Measurements from ENCODE around the gene SLC39A11.

SLC39A11 gene

DNA sequence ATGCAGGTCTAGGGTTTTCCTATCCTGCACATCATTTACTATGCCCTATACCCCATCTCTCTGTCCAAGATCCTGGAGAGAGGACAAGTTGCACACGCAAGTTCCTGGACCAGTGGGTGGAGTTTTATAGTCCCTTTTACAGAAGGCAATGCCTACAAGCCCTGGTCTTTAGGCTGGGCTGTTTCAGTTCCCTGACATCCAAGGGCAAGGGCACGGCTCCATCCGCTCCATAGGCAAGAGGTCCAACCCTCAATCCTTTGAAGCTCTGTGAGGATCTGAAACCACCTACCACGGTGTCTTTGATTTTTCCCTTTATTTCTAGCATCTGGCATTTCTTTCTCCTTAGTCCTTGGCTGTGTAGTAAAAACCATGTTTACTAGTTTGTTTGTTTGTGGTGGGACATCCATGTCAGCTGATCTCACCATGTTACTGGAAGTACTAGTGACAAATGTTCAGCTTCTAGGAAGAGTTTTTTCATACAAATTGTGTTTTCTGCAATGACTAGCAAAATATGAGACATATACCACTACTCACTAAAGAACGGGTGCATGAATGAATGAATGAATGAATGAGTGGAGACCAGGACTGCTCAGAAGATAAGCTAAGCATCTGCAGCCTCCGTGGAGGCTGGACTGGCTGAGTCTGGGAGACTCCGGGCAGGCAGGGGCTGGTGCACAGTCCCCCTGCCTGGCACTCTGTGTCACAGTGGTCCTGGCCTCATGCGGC, 359.4 kb downstream of the SLC39A11 start:
- TF ChIP-seq CEBPB (IDR thresholded peaks at IDR 0.05): no peak
- no peak for TF ChIP-seq ZBTB7A (IDR thresholded peaks at IDR 0.05; ENCODE audit: low read depth)
- no peak for TF ChIP-seq TEAD4 (IDR thresholded peaks at IDR 0.05)
- TF ChIP-seq, protein P1, sequence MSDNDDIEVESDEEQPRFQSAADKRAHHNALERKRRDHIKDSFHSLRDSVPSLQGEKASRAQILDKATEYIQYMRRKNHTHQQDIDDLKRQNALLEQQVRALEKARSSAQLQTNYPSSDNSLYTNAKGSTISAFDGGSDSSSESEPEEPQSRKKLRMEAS (IDR thresholded peaks at IDR 0.05): no peak
- no peak for TF ChIP-seq YY1 (IDR thresholded peaks at IDR 0.05; ENCODE audit: low read depth)
- no peak for TF ChIP-seq TCF12 (IDR thresholded peaks at IDR 0.05; ENCODE audit: low read depth)
- TF ChIP-seq RAD21 (IDR thresholded peaks at IDR 0.05; ENCODE audit: low read depth): no peak
- TF ChIP-seq EGR1 (IDR thresholded peaks at IDR 0.05): no peak
- TF ChIP-seq FOXM1 (IDR thresholded peaks at IDR 0.05; ENCODE audit: borderline replicate concordance, low read depth): no peak

DNA sequence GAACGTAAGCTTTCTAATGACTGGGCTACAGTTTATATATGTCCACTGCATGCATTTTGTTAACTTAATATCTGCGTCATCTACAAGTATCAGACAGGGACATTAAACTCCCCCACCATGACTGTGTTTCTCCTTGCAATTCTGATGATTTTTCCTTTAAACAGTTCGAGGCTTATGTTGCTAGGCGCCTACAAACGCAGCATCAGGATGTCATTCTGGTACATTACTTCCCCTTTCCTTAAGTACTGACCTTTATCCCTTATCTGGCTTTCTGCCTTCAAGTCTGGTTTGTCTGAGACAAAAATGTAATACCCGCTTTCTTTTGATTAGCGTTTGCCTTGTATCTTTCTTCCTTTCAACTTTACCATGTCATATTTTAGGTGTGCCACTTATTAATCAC, 362.4 kb downstream of the SLC39A11 start:
- TF ChIP-seq ZBTB7A (IDR thresholded peaks at IDR 0.05; ENCODE audit: low read depth) (no peak), TCF12 (IDR thresholded peaks at IDR 0.05; ENCODE audit: low read depth) (no peak), CREB1 (IDR thresholded peaks at IDR 0.05; ENCODE audit: low read depth) (no peak), CEBPB (IDR thresholded peaks at IDR 0.05) (no peak), TEAD4 (IDR thresholded peaks at IDR 0.05) (no peak), FOXM1 (IDR thresholded peaks at IDR 0.05; ENCODE audit: borderline replicate concordance, low read depth) (no peak), EP300 (IDR thresholded peaks at IDR 0.05; ENCODE audit: borderline replicate concordance) (no peak), YY1 (IDR thresholded peaks at IDR 0.05; ENCODE audit: low read depth) (no peak), NFIC (IDR thresholded peaks at IDR 0.05) (no peak), RAD21 (IDR thresholded peaks at IDR 0.05; ENCODE audit: low read depth) (no peak), TAF1 (IDR thresholded peaks at IDR 0.05; ENCODE audit: low read depth) (no peak), EGR1 (IDR thresholded peaks at IDR 0.05) (no peak)
- TF ChIP-seq, protein P1 (IDR thresholded peaks at IDR 0.05): no peak
- TF ChIP-seq, protein P2, sequence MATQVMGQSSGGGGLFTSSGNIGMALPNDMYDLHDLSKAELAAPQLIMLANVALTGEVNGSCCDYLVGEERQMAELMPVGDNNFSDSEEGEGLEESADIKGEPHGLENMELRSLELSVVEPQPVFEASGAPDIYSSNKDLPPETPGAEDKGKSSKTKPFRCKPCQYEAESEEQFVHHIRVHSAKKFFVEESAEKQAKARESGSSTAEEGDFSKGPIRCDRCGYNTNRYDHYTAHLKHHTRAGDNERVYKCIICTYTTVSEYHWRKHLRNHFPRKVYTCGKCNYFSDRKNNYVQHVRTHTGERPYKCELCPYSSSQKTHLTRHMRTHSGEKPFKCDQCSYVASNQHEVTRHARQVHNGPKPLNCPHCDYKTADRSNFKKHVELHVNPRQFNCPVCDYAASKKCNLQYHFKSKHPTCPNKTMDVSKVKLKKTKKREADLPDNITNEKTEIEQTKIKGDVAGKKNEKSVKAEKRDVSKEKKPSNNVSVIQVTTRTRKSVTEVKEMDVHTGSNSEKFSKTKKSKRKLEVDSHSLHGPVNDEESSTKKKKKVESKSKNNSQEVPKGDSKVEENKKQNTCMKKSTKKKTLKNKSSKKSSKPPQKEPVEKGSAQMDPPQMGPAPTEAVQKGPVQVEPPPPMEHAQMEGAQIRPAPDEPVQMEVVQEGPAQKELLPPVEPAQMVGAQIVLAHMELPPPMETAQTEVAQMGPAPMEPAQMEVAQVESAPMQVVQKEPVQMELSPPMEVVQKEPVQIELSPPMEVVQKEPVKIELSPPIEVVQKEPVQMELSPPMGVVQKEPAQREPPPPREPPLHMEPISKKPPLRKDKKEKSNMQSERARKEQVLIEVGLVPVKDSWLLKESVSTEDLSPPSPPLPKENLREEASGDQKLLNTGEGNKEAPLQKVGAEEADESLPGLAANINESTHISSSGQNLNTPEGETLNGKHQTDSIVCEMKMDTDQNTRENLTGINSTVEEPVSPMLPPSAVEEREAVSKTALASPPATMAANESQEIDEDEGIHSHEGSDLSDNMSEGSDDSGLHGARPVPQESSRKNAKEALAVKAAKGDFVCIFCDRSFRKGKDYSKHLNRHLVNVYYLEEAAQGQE (IDR thresholded peaks at IDR 0.05; ENCODE audit: low read depth): no peak
- TF ChIP-seq, protein P3, sequence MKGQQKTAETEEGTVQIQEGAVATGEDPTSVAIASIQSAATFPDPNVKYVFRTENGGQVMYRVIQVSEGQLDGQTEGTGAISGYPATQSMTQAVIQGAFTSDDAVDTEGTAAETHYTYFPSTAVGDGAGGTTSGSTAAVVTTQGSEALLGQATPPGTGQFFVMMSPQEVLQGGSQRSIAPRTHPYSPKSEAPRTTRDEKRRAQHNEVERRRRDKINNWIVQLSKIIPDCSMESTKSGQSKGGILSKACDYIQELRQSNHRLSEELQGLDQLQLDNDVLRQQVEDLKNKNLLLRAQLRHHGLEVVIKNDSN (IDR thresholded peaks at IDR 0.05): no peak

DNA sequence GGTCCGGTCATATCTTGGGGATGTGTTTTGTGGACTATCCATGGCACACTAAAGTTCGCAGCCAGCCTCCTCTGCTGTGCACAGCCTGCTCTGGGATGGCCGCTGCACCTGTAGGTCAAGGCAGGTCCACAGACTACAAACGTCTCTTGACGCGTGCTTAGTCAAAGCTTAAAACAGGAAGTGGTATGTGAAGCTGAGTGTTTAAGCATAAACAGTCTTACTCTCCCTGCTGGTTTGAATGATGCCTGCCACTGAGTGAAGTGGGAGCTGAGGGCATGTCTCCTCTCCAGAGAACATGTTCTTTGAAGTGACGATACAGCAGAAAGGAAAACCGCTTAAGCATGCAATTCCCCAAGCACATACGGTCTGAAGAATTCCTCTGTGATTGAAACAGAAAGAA, 365.6 kb downstream of the SLC39A11 start:
- TF ChIP-seq NFIC (IDR thresholded peaks at IDR 0.05) (no peak), ZBTB7A (IDR thresholded peaks at IDR 0.05; ENCODE audit: low read depth) (no peak), TEAD4 (IDR thresholded peaks at IDR 0.05) (no peak), YY1 (IDR thresholded peaks at IDR 0.05; ENCODE audit: low read depth) (no peak), CEBPB (IDR thresholded peaks at IDR 0.05) (no peak), TCF12 (IDR thresholded peaks at IDR 0.05; ENCODE audit: low read depth) (no peak), EGR1 (IDR thresholded peaks at IDR 0.05) (no peak)
- TF ChIP-seq, protein P2 (IDR thresholded peaks at IDR 0.05; ENCODE audit: low read depth): no peak
- TF ChIP-seq, protein P1 (IDR thresholded peaks at IDR 0.05): no peak

DNA sequence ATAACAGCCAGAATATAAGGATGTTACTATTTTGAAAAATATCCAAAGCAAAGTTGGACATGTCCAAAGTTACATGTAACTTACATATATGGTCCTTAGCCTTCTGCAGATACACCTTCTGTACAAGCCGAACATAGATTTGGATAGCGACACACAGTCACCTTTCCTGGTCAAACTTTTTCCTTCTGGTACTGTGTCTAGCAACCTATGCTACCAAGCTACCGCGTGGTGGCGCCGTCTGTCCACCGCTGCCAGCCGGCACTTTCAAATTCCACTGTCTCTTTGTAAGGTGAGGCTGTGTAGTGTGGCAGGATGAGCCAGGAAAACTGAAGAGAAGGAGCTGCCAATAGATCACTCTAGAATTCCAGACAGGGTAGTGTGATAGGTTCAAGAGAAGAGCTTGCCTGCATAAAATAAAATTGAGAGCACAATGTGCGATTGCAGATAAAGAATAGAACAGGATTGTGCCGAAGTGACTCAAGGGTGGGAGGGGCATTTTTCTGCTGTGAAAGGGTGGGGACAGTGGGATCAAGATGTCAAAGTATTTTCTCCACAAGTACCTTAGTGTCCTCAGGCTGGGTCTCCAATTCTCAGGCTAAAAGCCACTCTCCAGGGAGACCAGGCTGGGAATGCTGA, 366.9 kb downstream of the SLC39A11 start:
- TF ChIP-seq TEAD4 (IDR thresholded peaks at IDR 0.05) (0 out of 2 replicates have a peak, but pooled peaks have one; percentile 43), CEBPB (IDR thresholded peaks at IDR 0.05) (no peak), EGR1 (IDR thresholded peaks at IDR 0.05) (no peak), YY1 (IDR thresholded peaks at IDR 0.05; ENCODE audit: low read depth) (no peak), FOXM1 (IDR thresholded peaks at IDR 0.05; ENCODE audit: borderline replicate concordance, low read depth) (no peak), EP300 (IDR thresholded peaks at IDR 0.05; ENCODE audit: borderline replicate concordance) (no peak), TAF1 (IDR thresholded peaks at IDR 0.05; ENCODE audit: low read depth) (no peak), ZBTB7A (IDR thresholded peaks at IDR 0.05; ENCODE audit: low read depth) (no peak), NFIC (IDR thresholded peaks at IDR 0.05) (no peak), CREB1 (IDR thresholded peaks at IDR 0.05; ENCODE audit: low read depth) (no peak), RAD21 (IDR thresholded peaks at IDR 0.05; ENCODE audit: low read depth) (peak; percentile 100), TCF12 (IDR thresholded peaks at IDR 0.05; ENCODE audit: low read depth) (no peak)
- TF ChIP-seq, protein P1 (IDR thresholded peaks at IDR 0.05): no peak
- TF ChIP-seq, protein P3 (IDR thresholded peaks at IDR 0.05): no peak
- TF ChIP-seq, protein P2 (IDR thresholded peaks at IDR 0.05; ENCODE audit: low read depth): peak; percentile 43; the same call in 1 of the 2 replicates
